Activated T-cell treated with anti-CD3 and anti-CD28 coated beads, Interleukin-2, amount 50 U/mL, for 1 hour (primary cell): ENCODE results near the gene GBP1.

Source experiments
- DNase-seq: peaks from one replicate; pipeline ENCODE4 v3.0.0-alpha.2; 2020

Gene GBP1

GRCh38 chr1:89005286-89006151 lies 59.5 kb downstream of the GBP1 start:
- no peak for DNase-seq
